SJSA1 (cell line): ENCODE measurements around the gene KISS1R. TPM values are rescaled to one million over a fixed set of nuclear protein-coding genes. Genes with fewer than 3 reads are reported as not detected.

ENCODE experiments used
- DNase-seq, 2 experiments: peaks; one replicate each; pipeline ENCODE4 v3.0.0-alpha.2; 2015 to 2020; ENCODE audit warnings: low spot score in 2 of 2, low read depth in 1 of 2
- H3K27ac ChIP-seq: fragments of 250-450 bp; sonication (Bioruptor Pico); 2 replicates; pipeline ENCODE4 v1.5.1; 2020; ENCODE audit warnings: mild to moderate bottlenecking, moderate library complexity
- H3K27me3 ChIP-seq: fragments of 250-450 bp; sonication (Bioruptor Pico); replicated peaks from 2 replicates; pipeline ENCODE4 v1.5.1; 2020; ENCODE audit warnings: mild to moderate bottlenecking, moderate library complexity
- H3K36me3 ChIP-seq: fragments of 250-450 bp; sonication (Bioruptor Pico); 2 replicates; pipeline ENCODE4 v1.5.1; 2020; ENCODE audit warnings: mild to moderate bottlenecking
- H3K4me1 ChIP-seq: fragments of 250-450 bp; sonication (Bioruptor Pico); replicated peaks from 2 replicates; pipeline ENCODE4 v1.6.1; 2021; ENCODE audit warnings: mild to moderate bottlenecking
- H3K4me3 ChIP-seq: fragments of 250-450 bp; sonication (Bioruptor Pico); 2 replicates; pipeline ENCODE4 v1.5.1; 2020; ENCODE audit warnings: mild to moderate bottlenecking
- H3K9me3 ChIP-seq: fragments of 250-450 bp; sonication (Bioruptor Pico); replicated peaks from 2 replicates; pipeline ENCODE4 v1.5.1; 2020; ENCODE audit warnings: mild to moderate bottlenecking
- total RNA-seq: library from RNA; depleted of rRNA; stranded (reverse); fragments of >200 nt; shearing (Covaris generic); gene quantifications from 2 replicates; pipeline ENCODE4 v1.2.3, GENCODE V29; 2014

Gene KISS1R
- total RNA-seq, 1 experiment from 2014 or later, result not detected

DNA sequence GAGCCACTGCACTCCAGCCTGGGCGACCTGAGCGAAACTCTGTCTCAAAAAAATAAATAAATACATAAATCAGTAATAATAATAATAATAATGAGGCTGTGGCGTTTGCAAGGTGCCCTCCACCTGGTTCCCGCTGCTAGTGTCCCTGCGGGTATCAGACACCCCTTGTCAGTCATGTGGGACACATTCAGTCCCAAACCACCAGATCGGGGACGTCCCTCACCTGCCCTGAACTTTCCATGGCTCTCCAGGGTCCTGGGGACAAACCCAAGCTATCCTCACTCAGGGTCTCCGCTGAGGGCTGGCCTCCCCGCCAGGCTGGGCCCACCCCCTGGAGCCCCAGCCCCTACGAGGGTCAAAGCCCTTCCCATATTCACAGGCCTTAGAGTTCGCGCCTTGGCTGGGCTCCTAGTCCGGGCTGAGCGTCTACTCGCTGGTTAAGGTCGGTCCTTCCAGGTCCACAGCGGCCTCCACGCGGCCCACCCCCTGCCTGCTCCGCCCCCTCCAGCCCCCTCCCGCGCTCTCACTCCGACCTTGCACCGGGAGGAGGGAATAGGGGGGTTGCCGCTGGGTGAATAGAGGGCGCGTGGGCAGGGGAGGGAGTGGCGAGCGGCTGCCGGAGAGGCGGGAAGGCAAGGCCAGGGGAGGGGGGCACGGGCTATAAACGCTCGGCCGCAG lies 349 bp upstream of the KISS1R start:
- H3K36me3 ChIP-seq, result no peaks in the 10 kb centered on the region
- H3K9me3 ChIP-seq, result peaks cover 4% of the 10 kb centered on the region; the same call in 1 of the 2 replicates
- H3K27me3 ChIP-seq, result peaks cover 45% of the 10 kb centered on the region
- peaks cover 21% of the 10 kb centered on the region for H3K4me1 ChIP-seq
- no peak overlapping the region for H3K27ac ChIP-seq
- DNase-seq, result no peak
- no peak overlapping the region for H3K4me3 ChIP-seq

DNA sequence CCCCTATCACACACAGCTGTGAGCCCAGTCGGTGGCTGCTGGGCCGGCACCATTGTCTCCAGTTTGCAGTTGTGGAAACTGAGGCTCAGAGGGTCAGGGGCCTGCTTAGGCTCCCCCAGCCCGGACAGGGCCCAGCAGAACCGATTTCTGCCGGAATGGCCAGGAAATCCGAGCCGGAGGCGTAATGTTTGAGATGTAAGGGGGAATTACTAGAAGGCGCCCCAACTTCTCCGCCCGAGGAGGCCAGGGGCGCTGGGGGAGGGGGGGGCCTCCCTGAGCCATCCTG lies 962 bp downstream of the KISS1R start:
- DNase-seq, result no peak
- Histone ChIP-seq H3K4me3 (no peak overlapping the region), H3K4me1 (peaks cover 21% of the 10 kb centered on the region), H3K27ac (no peak overlapping the region), H3K27me3 (peaks cover 45% of the 10 kb centered on the region), H3K36me3 (no peaks in the 10 kb centered on the region), H3K9me3 (peaks cover 4% of the 10 kb centered on the region; the same call in 1 of the 2 replicates)

DNA sequence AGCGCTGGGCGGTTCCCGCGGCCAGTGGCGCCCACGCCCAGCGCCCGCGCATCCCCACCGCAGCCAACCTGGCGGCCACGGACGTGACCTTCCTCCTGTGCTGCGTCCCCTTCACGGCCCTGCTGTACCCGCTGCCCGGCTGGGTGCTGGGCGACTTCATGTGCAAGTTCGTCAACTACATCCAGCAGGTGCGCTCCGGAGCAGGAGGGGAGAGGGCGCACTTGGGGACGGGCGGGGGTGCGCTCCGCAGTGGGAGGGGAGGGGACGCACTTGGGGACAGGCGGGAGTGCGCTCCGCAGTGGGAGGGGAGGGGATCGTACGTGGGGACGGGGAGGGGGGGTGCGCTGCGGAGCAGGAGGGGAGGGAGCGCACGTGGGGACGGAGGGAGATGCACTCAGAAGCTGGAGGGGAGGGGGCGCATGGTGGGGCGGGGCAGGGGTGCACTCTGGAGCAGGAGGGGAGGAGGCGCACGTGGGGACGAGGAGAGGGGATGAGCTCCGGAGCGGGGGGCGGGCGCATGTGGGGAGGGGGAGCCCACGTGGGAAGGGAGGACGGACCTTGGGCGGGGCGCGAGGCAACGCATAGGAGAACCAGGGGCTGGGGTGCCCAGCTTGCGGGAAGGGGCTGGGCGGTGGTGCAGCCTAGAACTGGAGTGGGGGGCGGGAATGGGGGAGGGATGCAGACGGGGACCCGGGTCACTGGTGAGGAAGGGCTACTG lies 1.5 kb downstream of the KISS1R start:
- Histone ChIP-seq H3K27me3 (peaks cover 45% of the 10 kb centered on the region), H3K27ac (no peak overlapping the region), H3K4me1 (peaks cover 16% of the 10 kb centered on the region), H3K9me3 (peaks cover 4% of the 10 kb centered on the region; the same call in 1 of the 2 replicates), H3K4me3 (no peak overlapping the region), H3K36me3 (no peaks in the 10 kb centered on the region)
- peak in 1 of 2 experiments; percentile 48 for DNase-seq

DNA sequence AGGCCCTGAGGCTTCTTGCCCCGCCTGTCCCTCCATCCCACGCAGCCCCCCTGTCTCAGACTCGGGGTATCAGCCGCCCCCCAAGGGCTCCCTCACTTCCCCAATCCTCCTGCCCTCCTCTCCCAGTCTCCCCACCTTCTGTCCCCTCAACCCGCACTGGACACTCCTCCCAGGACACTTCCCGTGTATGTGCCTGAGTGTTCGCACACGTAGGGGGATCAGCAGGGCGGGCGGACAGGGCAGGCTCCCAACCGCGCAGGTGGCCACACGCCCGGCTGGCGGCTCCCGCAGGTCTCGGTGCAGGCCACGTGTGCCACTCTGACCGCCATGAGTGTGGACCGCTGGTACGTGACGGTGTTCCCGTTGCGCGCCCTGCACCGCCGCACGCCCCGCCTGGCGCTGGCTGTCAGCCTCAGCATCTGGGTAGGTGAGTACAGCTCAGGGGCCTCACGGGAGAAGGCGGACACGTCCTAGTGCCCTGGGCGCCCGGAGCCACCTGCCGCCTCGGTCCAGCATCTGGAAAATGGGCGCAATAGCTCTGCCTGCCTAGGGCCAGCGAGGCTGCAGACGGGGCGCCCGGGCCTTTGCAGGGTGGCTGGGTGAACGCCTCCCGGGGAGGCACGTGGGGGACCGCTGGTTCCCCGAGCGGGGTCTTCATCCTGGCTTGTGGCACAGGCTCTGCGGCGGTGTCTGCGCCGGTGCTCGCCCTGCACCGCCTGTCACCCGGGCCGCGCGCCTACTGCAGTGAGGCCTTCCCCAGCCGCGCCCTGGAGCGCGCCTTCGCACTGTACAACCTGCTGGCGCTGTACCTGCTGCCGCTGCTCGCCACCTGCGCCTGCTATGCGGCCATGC lies 2.3 kb downstream of the KISS1R start:
- Histone ChIP-seq H3K9me3 (peaks cover 4% of the 10 kb centered on the region; the same call in 1 of the 2 replicates), H3K36me3 (no peaks in the 10 kb centered on the region), H3K4me1 (peaks cover 15% of the 10 kb centered on the region), H3K4me3 (no peak overlapping the region), H3K27ac (no peak overlapping the region), H3K27me3 (peaks cover 45% of the 10 kb centered on the region)
- peak in 1 of 2 experiments; percentile 38 for DNase-seq

DNA sequence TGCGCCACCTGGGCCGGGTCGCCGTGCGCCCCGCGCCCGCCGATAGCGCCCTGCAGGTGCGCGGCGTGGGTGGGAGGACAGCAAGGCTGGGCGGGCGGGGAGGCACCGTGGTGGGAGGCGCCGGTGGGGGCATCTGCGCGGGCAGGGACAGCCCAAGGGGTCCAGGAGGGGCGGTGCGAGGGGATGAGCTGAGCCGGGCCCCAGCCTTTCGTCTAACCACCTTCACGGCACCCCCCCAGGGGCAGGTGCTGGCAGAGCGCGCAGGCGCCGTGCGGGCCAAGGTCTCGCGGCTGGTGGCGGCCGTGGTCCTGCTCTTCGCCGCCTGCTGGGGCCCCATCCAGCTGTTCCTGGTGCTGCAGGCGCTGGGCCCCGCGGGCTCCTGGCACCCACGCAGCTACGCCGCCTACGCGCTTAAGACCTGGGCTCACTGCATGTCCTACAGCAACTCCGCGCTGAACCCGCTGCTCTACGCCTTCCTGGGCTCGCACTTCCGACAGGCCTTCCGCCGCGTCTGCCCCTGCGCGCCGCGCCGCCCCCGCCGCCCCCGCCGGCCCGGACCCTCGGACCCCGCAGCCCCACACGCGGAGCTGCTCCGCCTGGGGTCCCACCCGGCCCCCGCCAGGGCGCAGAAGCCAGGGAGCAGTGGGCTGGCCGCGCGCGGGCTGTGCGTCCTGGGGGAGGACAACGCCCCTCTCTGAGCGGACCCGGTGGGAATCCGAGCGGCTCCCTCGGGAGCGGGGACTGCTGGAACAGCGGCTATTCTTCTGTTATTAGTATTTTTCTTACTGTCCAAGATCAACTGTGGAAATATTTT lies 3.1 kb downstream of the KISS1R start:
- peaks cover 4% of the 10 kb centered on the region; the same call in 1 of the 2 replicates for H3K9me3 ChIP-seq
- H3K4me1 ChIP-seq, result peaks cover 23% of the 10 kb centered on the region
- no peaks in the 10 kb centered on the region for H3K36me3 ChIP-seq
- H3K27ac ChIP-seq, result no peak overlapping the region
- peaks cover 45% of the 10 kb centered on the region for H3K27me3 ChIP-seq
- DNase-seq, result peak in 1 of 2 experiments; percentile 47
- H3K4me3 ChIP-seq, result no peak overlapping the region

DNA sequence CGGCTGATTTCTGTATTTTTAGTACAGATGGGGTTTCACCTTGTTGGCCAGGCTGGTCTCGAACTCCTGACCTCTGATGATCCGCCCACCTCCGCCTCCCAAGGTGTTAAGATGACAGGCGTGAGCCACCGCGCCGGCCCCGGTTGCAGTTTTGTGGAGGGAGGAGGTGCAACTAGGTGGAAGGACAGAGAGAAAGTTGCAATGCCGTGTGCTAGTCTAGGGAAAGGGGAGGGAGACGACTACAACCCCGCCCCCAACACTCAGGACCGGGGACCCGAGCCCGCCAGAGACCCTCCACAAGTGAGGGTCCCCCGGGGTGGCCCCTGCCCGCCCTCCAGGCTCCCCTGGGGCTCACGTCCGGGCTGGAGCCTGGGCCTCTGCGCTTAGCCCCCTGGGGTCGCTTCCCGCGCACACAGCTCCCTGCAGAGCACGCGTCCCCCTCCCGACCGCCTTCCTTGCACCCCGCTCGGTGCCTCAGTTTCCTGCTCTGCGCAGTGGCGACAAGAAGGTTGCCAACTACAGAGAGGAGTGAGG lies 7.5 kb downstream of the KISS1R start:
- Histone ChIP-seq H3K9me3 (no peaks in the 10 kb centered on the region; the same call in 1 of the 2 replicates), H3K27ac (no peak overlapping the region), H3K4me1 (peaks cover 13% of the 10 kb centered on the region), H3K36me3 (0 out of 2 replicates have a peak, but pooled peaks cover 2% of the 10 kb centered on the region), H3K27me3 (peaks cover 15% of the 10 kb centered on the region), H3K4me3 (peak overlapping the region; percentile 90)
- no peak for DNase-seq

DNA sequence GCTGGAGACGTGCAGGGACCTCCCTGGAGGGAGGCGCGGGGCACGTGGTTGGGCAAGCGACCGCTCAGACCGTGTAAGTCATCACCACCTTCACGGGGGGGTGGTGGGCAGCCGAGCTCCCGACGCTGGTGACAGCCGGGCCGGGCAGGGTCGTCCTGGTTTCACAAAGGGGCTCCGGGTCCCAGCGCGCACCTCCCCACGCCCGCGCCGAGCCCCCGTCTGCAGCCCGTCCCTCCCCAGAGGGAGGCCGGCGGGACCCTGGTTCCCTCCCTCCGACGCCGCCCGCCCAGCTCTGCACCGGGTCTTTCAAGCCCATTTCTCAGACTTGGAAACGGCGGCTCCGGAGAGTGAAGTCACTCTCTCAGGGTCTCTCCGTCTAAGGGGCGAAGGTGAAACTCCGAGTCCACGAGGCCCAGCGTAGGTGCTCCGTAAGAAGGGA lies 8.0 kb downstream of the KISS1R start:
- DNase-seq, result peak; percentile 67 to 71
- peaks cover 11% of the 10 kb centered on the region for H3K27me3 ChIP-seq

DNA sequence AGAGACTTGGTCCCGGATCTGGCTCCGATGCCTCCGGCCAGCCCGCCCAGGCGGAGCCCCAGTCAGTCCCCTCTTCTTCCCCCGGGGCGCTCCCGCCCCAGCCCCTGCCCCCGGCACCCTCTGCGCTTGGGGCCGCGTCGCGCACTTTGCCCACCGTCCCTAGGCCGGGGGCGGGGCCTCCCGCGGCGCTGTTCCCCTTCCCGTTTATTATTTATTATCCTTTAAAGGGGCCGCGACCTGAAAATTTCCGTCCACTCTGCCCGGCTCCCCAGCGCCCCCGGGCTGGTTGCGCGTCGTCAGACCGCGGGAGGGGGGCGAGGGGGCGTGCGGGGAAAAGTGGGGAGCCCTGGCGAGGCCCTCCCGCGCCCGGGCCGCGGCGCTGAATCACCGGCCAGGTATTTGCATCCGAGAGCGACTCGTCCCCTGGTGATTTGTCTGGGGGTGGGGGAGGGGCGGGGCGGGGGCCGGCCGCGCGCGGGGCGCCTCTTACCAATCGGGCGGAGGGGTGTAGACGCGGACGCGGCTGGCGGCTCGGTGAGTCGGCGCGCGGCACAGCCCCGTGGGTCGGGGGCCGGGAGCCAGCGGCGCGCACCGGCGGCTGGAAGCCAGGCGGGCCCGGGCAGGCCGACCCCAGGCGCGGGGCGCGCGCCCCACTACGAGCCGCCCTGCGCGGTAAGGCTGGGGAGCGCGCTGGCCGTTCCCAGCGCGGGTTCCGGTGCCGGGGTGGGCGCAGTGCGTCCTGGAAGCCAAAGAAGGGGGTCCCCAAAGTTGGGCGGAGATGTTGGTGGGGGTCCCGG lies 8.6 kb downstream of the KISS1R start, which contains the start of gene ARID3A:
ARID3A (plus strand) TSS at position 510 of the 797 bp plus-strand sequence. CDS start 3,494 bp downstream, outside the sequence.
- peaks cover 4% of the 10 kb centered on the region for H3K27me3 ChIP-seq
- H3K27ac ChIP-seq, result peak within 1 kb of the TSS; percentile 72
- H3K4me1 ChIP-seq, result peaks cover 9% of the 10 kb centered on the region
- H3K4me3 ChIP-seq, result peak within 1 kb of the TSS; percentile 90
- no peaks in the 10 kb centered on the region; the same call in 1 of the 2 replicates for H3K9me3 ChIP-seq
- peak; percentile 77 to 83 for DNase-seq
- H3K36me3 ChIP-seq, result peaks cover 7% of the 10 kb centered on the region

More for the DNA sequence above, 8.0 kb downstream of the KISS1R start:
- Histone ChIP-seq H3K4me1 (peaks cover 12% of the 10 kb centered on the region), H3K36me3 (peaks cover 7% of the 10 kb centered on the region), H3K4me3 (peak overlapping the region; percentile 90), H3K27ac (peak overlapping the region; percentile 72), H3K9me3 (no peaks in the 10 kb centered on the region; the same call in 1 of the 2 replicates)

DNA sequence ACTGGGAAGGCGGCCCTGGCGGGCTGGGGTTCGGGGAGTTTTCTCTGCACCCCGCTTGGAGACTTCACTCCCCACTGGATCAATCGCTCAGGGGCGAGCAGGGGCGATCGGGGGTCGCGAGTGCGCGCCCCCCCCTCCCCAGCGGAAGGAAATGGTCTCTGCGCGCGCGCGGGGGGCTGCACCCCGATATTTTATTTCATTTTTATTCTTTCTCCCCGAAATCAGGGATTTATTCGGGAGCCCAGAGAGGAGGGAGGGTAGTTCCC lies 9.1 kb downstream of the KISS1R start:
- H3K27me3 ChIP-seq, result no peaks in the 10 kb centered on the region; the same call in 1 of the 2 replicates
- no peaks in the 10 kb centered on the region; the same call in 1 of the 2 replicates for H3K9me3 ChIP-seq
- H3K27ac ChIP-seq, result no peak overlapping the region
- peak overlapping the region; percentile 90 for H3K4me3 ChIP-seq
- peak in 1 of 2 experiments; percentile 21 for DNase-seq
- peaks cover 7% of the 10 kb centered on the region for H3K36me3 ChIP-seq
- peaks cover 9% of the 10 kb centered on the region for H3K4me1 ChIP-seq

DNA sequence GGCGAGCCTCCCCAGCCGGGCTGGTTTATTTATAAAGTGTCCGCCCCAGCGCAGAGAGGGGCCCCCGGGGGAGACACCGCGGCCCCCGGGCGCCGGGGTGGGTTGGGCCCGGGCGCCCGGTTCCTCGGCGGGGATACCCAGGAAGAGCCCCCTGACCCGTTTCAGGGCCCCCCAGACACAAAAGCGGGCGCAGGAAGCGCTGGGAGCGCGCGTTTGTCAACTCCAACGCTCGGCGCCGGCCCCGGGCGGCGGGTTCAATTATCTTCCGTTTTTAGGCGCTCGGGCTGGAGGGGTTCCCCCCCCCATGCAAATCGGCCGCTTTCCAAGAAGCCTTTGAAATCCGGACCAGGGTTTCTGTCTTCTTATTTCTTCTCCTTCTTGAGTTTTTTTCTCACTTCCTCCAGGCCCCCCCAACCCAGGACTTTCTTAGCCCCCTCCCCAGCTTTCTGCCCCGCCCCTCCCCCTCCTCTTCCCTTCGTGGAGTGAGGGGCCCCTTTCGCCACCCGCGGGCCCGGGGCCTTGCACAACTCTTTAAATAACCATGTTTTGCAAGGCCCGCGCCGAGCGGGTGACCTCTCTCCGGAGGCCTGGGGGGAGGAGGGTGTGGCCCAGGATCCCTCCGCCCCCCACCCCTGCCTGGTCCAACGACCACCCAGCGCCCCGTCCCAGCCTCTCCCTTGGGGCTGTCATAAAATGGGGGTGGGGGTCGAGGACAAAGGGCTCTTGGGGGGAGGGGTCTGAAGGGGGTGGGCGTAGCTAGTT lies 9.6 kb downstream of the KISS1R start:
- peak; percentile 37 to 50 for DNase-seq
- Histone ChIP-seq H3K27ac (no peak overlapping the region), H3K9me3 (no peaks in the 10 kb centered on the region; the same call in 1 of the 2 replicates), H3K4me3 (peak overlapping the region; percentile 90), H3K27me3 (no peaks in the 10 kb centered on the region), H3K4me1 (peaks cover 9% of the 10 kb centered on the region), H3K36me3 (peaks cover 7% of the 10 kb centered on the region)

DNA sequence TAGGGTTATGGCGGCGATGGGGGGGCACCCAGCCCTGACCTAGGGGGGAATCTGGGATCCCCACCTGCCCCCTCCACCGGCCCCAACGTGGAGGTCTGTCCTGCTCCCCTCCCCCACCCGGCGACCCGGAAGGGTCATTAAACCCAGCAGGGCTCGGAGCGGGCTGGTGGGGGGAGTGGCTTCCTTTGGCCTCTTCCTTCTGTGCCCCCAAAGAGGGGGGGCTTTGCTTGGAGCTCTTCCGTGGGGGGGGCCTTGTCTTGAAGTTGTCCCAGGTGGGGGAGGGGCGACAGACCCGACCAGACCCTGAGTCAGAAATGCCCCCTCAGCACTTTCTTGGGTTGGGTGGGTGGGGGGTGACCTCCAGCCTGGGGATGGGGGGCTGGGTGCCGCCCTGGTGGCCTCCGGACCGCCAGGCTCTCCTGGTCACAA lies 10.2 kb downstream of the KISS1R start:
- peak in 1 of 2 experiments; percentile 50 for DNase-seq
- H3K4me1 ChIP-seq, result peaks cover 10% of the 10 kb centered on the region
- no peaks in the 10 kb centered on the region for H3K27me3 ChIP-seq
- no peak overlapping the region for H3K4me3 ChIP-seq
- no peaks in the 10 kb centered on the region; the same call in 1 of the 2 replicates for H3K9me3 ChIP-seq
- H3K27ac ChIP-seq, result no peak overlapping the region
- peaks cover 7% of the 10 kb centered on the region for H3K36me3 ChIP-seq
